GM12801 (cell line): ENCODE results near the gene E2F6.

Source experiments
- CTCF ChIP-seq: IDR thresholded peaks from one replicate; pipeline ENCODE4 v1.5.1; 2011; ENCODE audit warnings: control low read depth; ENCODE audit not compliant: insufficient read length; ENCODE audit errors: extremely low read depth

The E2F6 gene

DNA sequence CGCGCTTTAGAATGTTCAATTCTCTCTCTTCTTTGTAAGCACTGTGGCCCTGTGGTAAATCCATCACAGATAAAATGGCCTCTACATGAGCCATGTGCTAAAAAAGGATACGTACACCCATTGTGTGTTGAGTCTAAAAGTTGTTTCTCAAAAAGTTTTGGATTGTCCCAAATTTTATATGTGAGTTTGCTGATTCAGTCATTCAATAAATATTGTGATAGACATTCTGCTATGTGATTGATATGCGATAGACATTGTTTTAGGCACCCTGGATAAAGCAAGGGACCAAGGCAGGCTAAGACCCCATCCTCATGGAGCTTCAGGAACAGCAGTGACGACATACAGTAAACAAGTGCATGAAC is 53.5 kb downstream of the E2F6 start:
- no peak for TF ChIP-seq CTCF

GRCh38 chr2:11411768-11412448 is 54.1 kb downstream of the E2F6 start:
- TF ChIP-seq CTCF = no peak

DNA sequence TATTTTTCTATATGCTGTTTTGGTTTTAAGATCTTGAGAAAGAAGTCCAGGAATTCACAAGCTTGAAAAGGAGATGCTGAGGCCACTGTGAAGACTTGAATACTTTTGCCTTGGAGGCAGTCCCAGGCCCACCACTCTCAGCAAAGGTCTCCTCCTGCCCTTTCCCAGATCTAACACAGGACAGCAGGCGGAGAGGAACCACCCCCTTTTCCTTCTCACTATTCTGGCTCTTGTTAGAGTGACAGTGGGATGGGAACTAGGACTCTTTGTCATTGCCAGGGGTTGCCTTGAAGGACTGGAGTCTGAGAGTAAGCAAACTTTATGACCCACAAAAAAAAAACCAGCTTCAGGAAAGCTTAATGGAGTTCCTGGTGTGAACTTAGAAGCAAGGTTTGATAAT is 54.7 kb downstream of the E2F6 start:
- TF ChIP-seq CTCF = no peak

- no peak for TF ChIP-seq CTCF
Measured at GRCh38 chr2:11410101-11410500, 55.9 kb downstream of the E2F6 start.

DNA sequence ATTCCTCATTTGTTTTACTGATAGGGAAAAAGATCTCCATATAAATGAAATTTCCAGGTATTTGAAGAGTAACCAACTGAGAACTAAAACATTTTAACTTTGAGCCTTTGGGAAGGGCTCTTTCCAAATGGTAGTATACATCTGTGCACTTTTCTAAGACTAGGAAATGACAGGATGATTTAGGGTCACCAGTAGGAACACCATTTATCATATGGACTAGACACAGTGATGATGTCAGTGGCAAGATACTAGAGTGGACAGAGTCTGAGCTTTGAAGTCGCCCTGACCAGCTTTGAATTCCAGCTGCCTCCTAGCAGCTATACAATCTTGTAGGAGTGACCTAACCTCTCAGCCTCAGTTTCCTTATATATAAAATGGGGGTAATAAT is 56.4 kb downstream of the E2F6 start:
- no peak for TF ChIP-seq CTCF

DNA sequence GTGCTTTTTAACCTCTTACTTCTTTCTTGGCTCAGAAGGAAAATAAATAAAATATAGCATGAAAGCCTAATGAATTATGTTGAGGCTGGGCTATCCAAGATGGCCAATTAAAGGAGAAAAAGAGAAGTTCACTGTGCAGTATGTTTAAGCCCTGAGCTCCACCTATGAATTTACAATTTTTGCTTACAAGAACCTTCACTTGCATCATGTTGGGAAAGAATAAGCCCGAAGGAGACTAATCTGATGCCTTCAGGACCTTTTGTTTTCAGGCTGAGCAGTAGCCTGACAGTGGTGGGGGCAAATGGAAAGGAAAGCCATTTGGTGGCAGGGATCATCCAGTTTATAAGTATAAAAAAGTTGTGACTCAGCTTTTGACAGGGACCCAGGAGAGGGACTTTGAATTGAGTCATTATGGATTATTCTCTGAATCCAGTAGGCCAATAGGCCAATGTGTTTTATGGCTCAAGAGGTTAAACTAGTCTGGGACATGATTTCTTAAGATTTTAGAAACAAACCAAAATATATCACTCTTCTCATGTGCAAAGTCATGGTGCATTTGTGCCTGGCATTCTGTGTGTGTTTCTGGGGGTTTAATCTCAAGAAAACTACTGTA is 56.9 kb downstream of the E2F6 start:
- TF ChIP-seq CTCF = no peak

- TF ChIP-seq CTCF = no peak
Measured at GRCh38 chr2:11407413-11407812, 58.5 kb downstream of the E2F6 start.
